HG03558 (cell line): ENCODE data around the gene DLST.

Experiments
- ATAC-seq: cut with Tn5 transposase; IDR thresholded peaks from one replicate; pipeline ENCODE4 v1.9.1; 2021; ENCODE audit warnings: moderate number of reproducible peaks; ENCODE audit not compliant: unreplicated experiment; ENCODE audit errors: extremely low read depth

The DLST gene

DNA sequence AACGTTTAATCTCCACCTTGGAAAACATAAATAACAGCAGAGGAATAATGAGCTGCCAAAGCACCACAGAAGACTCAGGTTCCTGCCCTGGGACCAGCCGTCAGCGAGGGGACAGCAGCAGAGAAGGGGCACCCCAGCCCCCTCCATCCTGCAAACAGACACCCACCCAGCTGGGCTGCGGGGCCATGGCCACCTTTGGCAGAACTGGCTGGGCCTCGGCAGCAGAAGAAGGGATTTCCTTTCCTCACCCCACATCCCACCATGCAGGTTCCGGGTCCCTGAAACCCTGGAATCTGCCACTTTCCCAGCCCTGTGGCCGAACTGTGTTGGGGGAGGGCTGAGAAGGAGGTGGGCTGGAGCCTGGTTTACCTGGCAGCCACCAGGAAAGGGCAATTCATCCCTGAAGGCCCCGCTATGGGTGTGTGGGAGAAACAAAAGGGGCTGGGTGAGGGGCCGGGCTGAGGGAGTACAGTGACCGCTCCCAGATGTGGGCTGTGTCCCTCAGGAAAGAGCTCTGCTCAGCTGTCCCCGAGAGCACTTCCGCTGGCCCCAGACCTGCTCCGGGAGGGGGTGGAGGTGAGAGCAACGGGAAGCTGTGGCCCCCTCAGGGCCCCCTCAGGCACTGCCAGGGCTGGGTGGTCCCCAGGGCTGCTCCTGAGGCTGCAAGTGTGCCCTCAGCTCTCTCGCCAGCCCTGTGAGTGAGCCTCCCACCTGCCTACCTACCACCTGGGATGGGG, 69.9 kb downstream of the DLST start:
- no peak for ATAC-seq

DNA sequence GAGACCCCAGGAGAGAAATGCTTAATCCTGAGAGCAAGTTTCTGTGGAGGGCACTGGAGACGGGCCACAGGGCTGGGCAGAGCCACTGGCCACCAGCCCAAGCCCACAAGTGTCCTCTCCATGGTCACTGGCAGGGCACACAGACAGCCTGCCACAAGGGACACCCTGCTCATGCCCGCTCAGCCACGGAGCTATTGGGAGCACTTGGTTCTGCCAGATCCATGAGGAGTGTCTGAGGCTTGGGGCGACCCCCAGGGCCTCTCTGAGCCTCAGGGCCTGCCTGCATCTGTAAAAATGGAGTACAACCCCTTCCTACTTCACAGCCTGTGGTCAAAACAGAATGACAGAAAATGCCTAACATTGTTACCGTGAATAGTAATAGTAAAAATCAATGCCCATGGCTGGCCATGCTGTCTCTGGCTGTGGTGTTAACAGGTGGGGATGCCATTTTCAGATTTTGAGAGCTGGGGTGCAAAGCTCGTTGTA, 70.5 kb downstream of the DLST start:
- no peak for ATAC-seq

DNA sequence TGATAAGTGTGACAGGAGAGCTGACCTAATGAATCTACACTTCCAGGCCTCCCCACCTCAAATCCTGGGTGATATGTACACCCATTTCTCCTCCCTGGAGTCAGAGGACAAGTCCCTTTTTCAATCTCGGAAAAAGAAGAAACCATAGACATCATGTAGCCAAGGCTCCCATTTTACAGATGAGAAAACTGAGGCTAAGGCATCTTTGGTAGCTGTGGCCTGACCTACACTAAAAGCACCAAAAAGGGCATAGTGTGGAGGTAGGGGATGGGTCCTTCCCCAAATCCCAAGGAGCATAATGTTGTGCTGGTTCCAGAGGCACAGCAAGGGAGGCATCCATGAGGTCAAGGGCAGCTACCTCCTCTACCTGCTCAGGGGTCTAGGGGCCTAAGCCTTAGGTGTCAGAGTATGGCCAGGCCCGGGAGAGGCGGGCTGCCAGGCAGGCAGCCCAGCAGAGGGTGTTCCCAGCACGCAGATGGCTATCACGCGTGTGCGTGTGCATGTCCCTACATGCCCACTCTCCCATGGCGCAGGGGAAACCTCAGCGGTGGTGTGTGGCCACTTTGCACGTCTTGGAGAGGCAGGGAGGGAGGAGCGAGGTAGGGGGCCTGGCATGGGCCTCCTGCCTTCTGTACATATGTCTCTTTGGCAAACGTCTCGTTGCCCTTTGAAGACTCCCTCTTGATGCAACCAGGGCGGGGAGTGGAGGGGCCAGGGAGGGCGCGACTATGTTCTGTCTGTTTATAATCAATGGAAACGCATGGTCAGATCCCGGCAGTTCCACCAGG, 71.2 kb downstream of the DLST start:
- no peak for ATAC-seq
